B cell (primary cell): ENCODE results near the gene MAPT. TPM values are rescaled to one million over a fixed set of nuclear protein-coding genes. Genes with fewer than 3 reads are reported as not detected.
A peak's percentile ranks its signal among the peaks of the same experiment; 100 is the strongest.

ENCODE experiments used
- ATAC-seq: fragments of 200-7000 bp; cut with Tn5 transposase; one replicate; pipeline ENCODE4 v1.10.0; 2021; ENCODE audit warnings: low read depth, mild to moderate bottlenecking, moderate number of reproducible peaks, moderate library complexity
- CTCF ChIA-PET: fragments of 350-600 bp; sonication (Branson Sonifier 250); formaldehyde crosslinking; loops from one replicate; lab custom pipeline; 2021; ENCODE audit warnings: antibody characterized with exemption, inconsistent platforms; lab: Charles Lee
- POLR2A ChIA-PET: fragments of 350-600 bp; sonication (Branson Sonifier 250); formaldehyde crosslinking; loops from one replicate; lab custom pipeline; 2021; ENCODE audit warnings: antibody characterized with exemption; lab: Charles Lee
- DNase-seq: peaks from one replicate; pipeline ENCODE4 v3.0.0; 2013
- H2AFZ ChIP-seq: 2 replicates; pipeline ENCODE4 v1.6.1; 2012; ENCODE audit warnings: mild to moderate bottlenecking, low read depth, low read length; ENCODE audit not compliant: insufficient read depth, poor library complexity, severe bottlenecking
- H3K27ac ChIP-seq, 2 donors: 1 replicate in 1 of 2; 2 replicates in 1 of 2; pipeline ENCODE4 v1.5.1; 2012 to 2013; ENCODE audit warnings: low read length in 2 of 2, mild to moderate bottlenecking in 2 of 2, moderate library complexity in 1 of 2
- H3K27me3 ChIP-seq, 4 experiments: fragments of 200-600 bp in 1 of 4; sonication (generic) in 1 of 4; replicated peaks in 1 of 4; 1 replicate in 2 of 4; 2 replicates in 2 of 4; pipeline versions ENCODE4 v1.6.1 to v1.7.0; 2013 to 2016; ENCODE audit warnings: low read length in 3 of 4, mild to moderate bottlenecking in 2 of 4, mixed read lengths in 1 of 4, moderate library complexity in 1 of 4; ENCODE audit not compliant: insufficient read depth in 4 of 4, control insufficient read depth in 3 of 4; ENCODE audit errors: control extremely low read depth in 1 of 4
- H3K36me3 ChIP-seq, 2 experiments: replicated peaks in 1 of 2; 1 replicate in 1 of 2; 2 replicates in 1 of 2; pipeline versions ENCODE4 v1.6.1 to v1.7.1; 2013; ENCODE audit warnings: low read length in 1 of 2; ENCODE audit not compliant: insufficient read depth in 2 of 2, control insufficient read depth in 1 of 2; ENCODE audit errors: control extremely low read depth in 1 of 2, extremely low read depth in 1 of 2
- H3K4me1 ChIP-seq, 2 donors: fragments of 200-600 bp in 1 of 2; sonication (generic) in 1 of 2; 1 replicate in 1 of 2; 2 replicates in 1 of 2; pipeline versions ENCODE4 v1.5.1 to v1.6.1; 2013 to 2017; ENCODE audit warnings: low read length in 2 of 2; ENCODE audit not compliant: control insufficient read depth in 2 of 2, insufficient read depth in 2 of 2
- H3K4me2 ChIP-seq: replicated peaks from 2 replicates; pipeline ENCODE3; 2012; ENCODE audit warnings: mild to moderate bottlenecking, low read depth, low read length; ENCODE audit not compliant: poor library complexity, severe bottlenecking
- H3K4me3 ChIP-seq, 5 experiments: fragments of 200-600 bp in 1 of 5; sonication (generic) in 1 of 5; 1 replicate in 3 of 5; 2 replicates in 2 of 5; pipeline versions ENCODE4 v1.5.1 to v1.7.0; 2011 to 2016; ENCODE audit warnings: low read length in 4 of 5, mild to moderate bottlenecking in 4 of 5, low read depth in 2 of 5, control low read depth in 1 of 5, moderate library complexity in 1 of 5; ENCODE audit not compliant: insufficient read depth in 1 of 5; ENCODE audit errors: control extremely low read depth in 1 of 5, extremely low read depth in 1 of 5
- H3K79me2 ChIP-seq: fragments of 200-600 bp; sonication (generic); one replicate; pipeline ENCODE4 v1.6.0; 2016; ENCODE audit warnings: low read length; ENCODE audit not compliant: control insufficient read depth, insufficient read depth
- H3K9ac ChIP-seq: fragments of 200-600 bp; sonication (generic); 2 replicates; pipeline ENCODE4 v1.6.1; 2017; ENCODE audit warnings: mild to moderate bottlenecking, low read length, moderate library complexity
- H3K9me3 ChIP-seq, 3 donors: one replicate each; pipeline versions ENCODE4 v1.6.1 to v1.7.1; 2013; ENCODE audit warnings: low read length in 2 of 3; ENCODE audit not compliant: control insufficient read depth in 2 of 3, insufficient read depth in 1 of 3; ENCODE audit errors: control extremely low read depth in 1 of 3
- H4K20me1 ChIP-seq: 2 replicates; pipeline ENCODE4 v1.6.0; 2012; ENCODE audit warnings: mild to moderate bottlenecking, low read length; ENCODE audit not compliant: insufficient read depth, control insufficient read depth, poor library complexity, severe bottlenecking
- H3K27ac Mint-ChIP-seq: one replicate; pipeline ENCODE4 v1.8.0; 2021; ENCODE audit warnings: mixed read lengths
- H3K27me3 Mint-ChIP-seq: one replicate; pipeline ENCODE4 v1.8.0; 2021; ENCODE audit warnings: mixed read lengths
- H3K4me1 Mint-ChIP-seq: one replicate; pipeline ENCODE4 v1.8.0; 2021; ENCODE audit warnings: mixed read lengths
- H3K4me3 Mint-ChIP-seq: one replicate; pipeline ENCODE4 v1.8.0; 2021; ENCODE audit warnings: mixed read lengths
- H3K9me3 Mint-ChIP-seq: one replicate; pipeline ENCODE4 v1.8.0; 2022; ENCODE audit warnings: mixed read lengths; ENCODE audit not compliant: insufficient read depth
- EZH2 ChIP-seq: IDR thresholded peaks from 2 replicates; pipeline ENCODE4 v1.6.1; 2012; ENCODE audit warnings: borderline replicate concordance, low read depth, mild to moderate bottlenecking, moderate library complexity, low read length; ENCODE audit not compliant: insufficient read depth, poor library complexity, severe bottlenecking
- WGBS: methylation state at CpG from one replicate; pipeline ENCODE4 v1.1.5; 2013; ENCODE audit warnings: missing lambda C conversion rate; ENCODE audit not compliant: insufficient coverage; 5-methylcytosine and 5-hydroxymethylcytosine counted together
- intact Hi-C: fragments of 100-400 bp; cut with micrococcal nuclease; formaldehyde crosslinking; loops from one replicate; pipeline ENCODE4 v1.10.0; 2022
- polyA plus RNA-seq: library from polyadenylated mRNA; depleted of rRNA; stranded (reverse); fragments of >200 nt; gene quantifications from 2 replicates; pipeline ENCODE4 v1.2.3, GENCODE V29; 2012
- total RNA-seq, 2 donors: library from RNA; stranded (reverse); fragments of 120-200 nt in 1 of 2; gene quantifications; 1 replicate in 1 of 2; 2 replicates in 1 of 2; pipeline versions ENCODE4 v1.2.3 to v1.2.4, GENCODE V29; 2013 to 2022
- TF ChIP-seq, protein P1 (sequence below): fragments of 200-600 bp; IDR thresholded peaks from one replicate; pipeline ENCODE4 v1.8.0; 2022; ENCODE audit warnings: antibody characterized with exemption, mild to moderate bottlenecking

The MAPT gene
- total and polyA plus RNA-seq, 2 donors (not counting 1 experiment from before 2014, with no cell fraction given): 0.13 to 0.20 TPM

DNA sequence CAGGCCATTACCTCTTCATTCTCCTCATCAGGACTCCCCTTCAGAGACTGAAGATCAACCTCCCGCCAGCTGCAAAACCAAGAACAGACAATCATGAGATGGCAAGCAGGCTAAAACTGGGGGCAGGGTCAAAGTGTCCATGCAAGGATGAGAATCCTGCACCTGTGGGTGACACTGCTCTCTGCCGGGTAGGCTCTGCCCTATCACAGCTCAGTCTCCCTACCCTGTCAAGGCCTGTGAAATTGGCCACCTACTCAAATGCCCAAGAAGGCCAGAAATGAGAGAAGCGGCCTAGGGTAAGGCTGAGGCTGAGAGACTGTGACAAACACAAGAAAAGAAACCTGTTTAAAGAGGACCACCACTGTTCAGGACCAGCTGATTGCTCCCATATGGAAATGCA is 139.0 kb downstream of the MAPT start:
- H3K36me3 ChIP-seq: peaks cover 4 to 80% of the 10 kb centered on the region in 2 experiments
- WGBS: 94% methylated on average over 2 of the region's 3 CpGs
- no peak overlapping the region for H2AFZ ChIP-seq
- no peaks in the 10 kb centered on the region for H3K79me2 ChIP-seq
- DNase-seq (no peak), ATAC-seq (no peak)
- Mint-ChIP-seq H3K4me1 (peaks cover 16% of the 10 kb centered on the region), H3K4me3 (no peak overlapping the region), H3K27ac (no peak overlapping the region), H3K27me3 (no peaks in the 10 kb centered on the region), H3K9me3 (no peaks in the 10 kb centered on the region)
- CTCF ChIA-PET: interaction anchor here (0.7 to 3.1 kb wide), 3 partner anchors 11 to 25 kb away, joined by 3 to 16 read pairs (median 3); no protein-coding TSS in a partner anchor
- H3K4me1 ChIP-seq: peaks cover 14 to 17% of the 10 kb centered on the region in 2 donors
- H3K4me3 ChIP-seq: no peak overlapping the region
- no peaks in the 10 kb centered on the region for H3K27me3 ChIP-seq
- no peak for TF ChIP-seq EZH2
- TF ChIP-seq, protein P1, sequence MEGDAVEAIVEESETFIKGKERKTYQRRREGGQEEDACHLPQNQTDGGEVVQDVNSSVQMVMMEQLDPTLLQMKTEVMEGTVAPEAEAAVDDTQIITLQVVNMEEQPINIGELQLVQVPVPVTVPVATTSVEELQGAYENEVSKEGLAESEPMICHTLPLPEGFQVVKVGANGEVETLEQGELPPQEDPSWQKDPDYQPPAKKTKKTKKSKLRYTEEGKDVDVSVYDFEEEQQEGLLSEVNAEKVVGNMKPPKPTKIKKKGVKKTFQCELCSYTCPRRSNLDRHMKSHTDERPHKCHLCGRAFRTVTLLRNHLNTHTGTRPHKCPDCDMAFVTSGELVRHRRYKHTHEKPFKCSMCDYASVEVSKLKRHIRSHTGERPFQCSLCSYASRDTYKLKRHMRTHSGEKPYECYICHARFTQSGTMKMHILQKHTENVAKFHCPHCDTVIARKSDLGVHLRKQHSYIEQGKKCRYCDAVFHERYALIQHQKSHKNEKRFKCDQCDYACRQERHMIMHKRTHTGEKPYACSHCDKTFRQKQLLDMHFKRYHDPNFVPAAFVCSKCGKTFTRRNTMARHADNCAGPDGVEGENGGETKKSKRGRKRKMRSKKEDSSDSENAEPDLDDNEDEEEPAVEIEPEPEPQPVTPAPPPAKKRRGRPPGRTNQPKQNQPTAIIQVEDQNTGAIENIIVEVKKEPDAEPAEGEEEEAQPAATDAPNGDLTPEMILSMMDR: no peak
- H4K20me1 ChIP-seq: no peaks in the 10 kb centered on the region
- no peak overlapping the region for H3K27ac ChIP-seq
- intact Hi-C loops: no loop called here
- no peak overlapping the region for H3K9ac ChIP-seq
- no peak overlapping the region for H3K4me2 ChIP-seq
- POLR2A ChIA-PET: interaction anchor here (0.6 kb wide), 1 partner anchor 1292 kb away, joined by 6 read pairs; no protein-coding TSS in a partner anchor
- peaks cover 0 to 3% (median 2%) of the 10 kb centered on the region in 3 donors for H3K9me3 ChIP-seq

DNA sequence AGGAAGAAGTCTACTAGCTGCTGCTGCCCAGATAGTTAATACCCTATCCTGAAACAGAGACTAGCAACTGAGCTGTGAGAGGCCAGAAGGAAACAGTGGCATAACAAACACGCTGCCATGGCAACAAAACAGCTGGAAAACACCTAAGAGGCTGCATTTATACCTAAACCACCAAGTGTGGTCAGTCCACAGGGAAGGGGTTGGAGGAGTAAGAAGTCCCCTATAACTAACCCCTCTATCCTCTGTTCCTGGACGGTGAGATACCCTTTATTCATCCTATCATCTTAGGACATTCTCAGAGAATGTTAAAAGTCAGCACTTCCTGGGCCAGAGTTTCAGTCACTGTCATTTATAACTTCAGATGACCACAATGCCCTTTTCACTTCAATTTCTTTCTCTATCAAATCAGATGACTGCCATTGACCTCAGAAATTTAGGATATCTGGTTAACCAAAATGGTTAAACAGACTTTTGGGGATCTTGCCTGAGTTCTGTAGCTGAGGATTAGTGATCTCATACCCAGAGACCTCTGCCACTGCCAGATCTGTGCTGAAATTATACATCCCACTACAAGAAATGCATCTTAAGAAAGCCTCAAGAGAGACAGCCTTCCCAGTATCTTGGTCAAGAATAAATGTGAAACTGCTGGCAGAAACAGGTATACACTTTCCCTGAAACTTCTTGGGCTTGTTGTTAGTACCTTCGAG is 140.9 kb downstream of the MAPT start:
- no peaks in the 10 kb centered on the region for H3K9me3 Mint-ChIP-seq
- ChIA-PET CTCF (interaction anchor here (0.7 to 3.1 kb wide), 6 partner anchors 7 to 177 kb away, joined by 3 to 16 read pairs (median 4); no protein-coding TSS in a partner anchor), POLR2A (no interaction called here)
- no peak for ATAC-seq
- Histone ChIP-seq H2AFZ (no peak overlapping the region), H3K9ac (no peak overlapping the region), H3K27me3 (no peaks in the 10 kb centered on the region), H3K36me3 (peaks cover 4 to 97% of the 10 kb centered on the region in 2 experiments), H4K20me1 (no peaks in the 10 kb centered on the region), H3K4me3 (no peak overlapping the region), H3K27ac (peak overlapping the region in 1 of 2 donors; percentile 67), H3K4me2 (no peak overlapping the region), H3K79me2 (no peaks in the 10 kb centered on the region), H3K9me3 (no peaks in the 10 kb centered on the region), H3K4me1 (peaks cover 0 to 2% of the 10 kb centered on the region in 2 donors)
- WGBS: 60% methylated on average over 1 of the region's 3 CpGs
- H3K4me1 Mint-ChIP-seq: peaks cover 3% of the 10 kb centered on the region
- H3K4me3 Mint-ChIP-seq: no peak overlapping the region
- peak overlapping the region; percentile 37 for H3K27ac Mint-ChIP-seq
- intact Hi-C loops: no loop called here
- peak; percentile 26 for DNase-seq
- H3K27me3 Mint-ChIP-seq: no peaks in the 10 kb centered on the region
- no peak for TF ChIP-seq EZH2
- TF ChIP-seq, protein P1: no peak
